AG09309 (cell line): ENCODE results near the gene CAVIN1.

Source experiments
- DNase-seq: peaks from one replicate; pipeline ENCODE4 v3.0.0-alpha.2; 2010; ENCODE audit warnings: low read depth
- H3K4me3 ChIP-seq: 2 replicates; pipeline ENCODE4 v1.5.1; 2011; ENCODE audit warnings: mild to moderate bottlenecking, low read depth, low read length, moderate library complexity; ENCODE audit not compliant: control insufficient read depth
- TF ChIP-seq, protein P1 (sequence below): IDR thresholded peaks from 2 replicates; pipeline ENCODE4 v1.5.1; 2011; ENCODE audit warnings: mild to moderate bottlenecking, low read depth, low read length, inconsistent platforms; ENCODE audit not compliant: insufficient read depth, control insufficient read depth; ENCODE audit errors: missing control alignments

Gene CAVIN1, protein sequence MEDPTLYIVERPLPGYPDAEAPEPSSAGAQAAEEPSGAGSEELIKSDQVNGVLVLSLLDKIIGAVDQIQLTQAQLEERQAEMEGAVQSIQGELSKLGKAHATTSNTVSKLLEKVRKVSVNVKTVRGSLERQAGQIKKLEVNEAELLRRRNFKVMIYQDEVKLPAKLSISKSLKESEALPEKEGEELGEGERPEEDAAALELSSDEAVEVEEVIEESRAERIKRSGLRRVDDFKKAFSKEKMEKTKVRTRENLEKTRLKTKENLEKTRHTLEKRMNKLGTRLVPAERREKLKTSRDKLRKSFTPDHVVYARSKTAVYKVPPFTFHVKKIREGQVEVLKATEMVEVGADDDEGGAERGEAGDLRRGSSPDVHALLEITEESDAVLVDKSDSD

DNA sequence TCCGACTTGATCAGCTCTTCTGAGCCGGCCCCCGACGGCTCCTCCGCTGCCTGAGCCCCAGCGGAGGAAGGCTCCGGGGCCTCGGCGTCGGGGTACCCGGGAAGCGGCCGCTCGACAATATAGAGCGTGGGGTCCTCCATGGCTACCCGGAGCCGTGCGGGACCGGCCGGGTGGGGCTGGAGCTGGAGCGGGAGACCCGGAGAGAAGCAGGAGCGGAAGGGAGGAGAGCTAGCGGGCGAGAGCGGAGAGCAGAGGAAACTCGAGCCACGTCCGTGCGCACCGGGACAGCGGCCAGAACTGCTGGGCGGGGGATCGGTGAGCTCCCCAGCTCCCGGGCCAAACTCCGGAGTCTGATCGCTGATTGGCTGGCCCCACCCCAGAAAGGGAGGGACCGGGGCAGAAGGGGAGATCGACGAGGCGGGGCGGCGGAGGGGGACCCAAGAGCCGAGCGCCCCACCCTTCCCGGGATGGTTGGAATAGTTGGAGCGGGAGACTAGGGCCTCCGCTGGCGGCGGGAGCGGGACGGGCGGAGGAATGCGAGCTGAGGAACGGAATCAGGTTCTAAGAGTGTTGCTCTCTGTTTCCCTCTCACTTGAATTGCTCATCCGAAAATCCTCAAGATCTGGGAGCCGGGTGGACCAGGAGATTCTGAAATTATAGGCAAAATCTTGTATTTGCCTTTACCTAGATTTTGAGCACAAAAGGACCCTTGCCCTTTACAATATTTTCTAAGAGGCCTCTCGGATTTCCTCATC is at the start of gene CAVIN1:
TSS of gene CAVIN1 (minus strand) at position 299 of the 755 bp plus-strand sequence. CDS start at position 140, 159 bp downstream.
- peak within 1 kb of the TSS; percentile 91 for H3K4me3 ChIP-seq
- DNase-seq: peak; percentile 92
- TF ChIP-seq, protein P1, sequence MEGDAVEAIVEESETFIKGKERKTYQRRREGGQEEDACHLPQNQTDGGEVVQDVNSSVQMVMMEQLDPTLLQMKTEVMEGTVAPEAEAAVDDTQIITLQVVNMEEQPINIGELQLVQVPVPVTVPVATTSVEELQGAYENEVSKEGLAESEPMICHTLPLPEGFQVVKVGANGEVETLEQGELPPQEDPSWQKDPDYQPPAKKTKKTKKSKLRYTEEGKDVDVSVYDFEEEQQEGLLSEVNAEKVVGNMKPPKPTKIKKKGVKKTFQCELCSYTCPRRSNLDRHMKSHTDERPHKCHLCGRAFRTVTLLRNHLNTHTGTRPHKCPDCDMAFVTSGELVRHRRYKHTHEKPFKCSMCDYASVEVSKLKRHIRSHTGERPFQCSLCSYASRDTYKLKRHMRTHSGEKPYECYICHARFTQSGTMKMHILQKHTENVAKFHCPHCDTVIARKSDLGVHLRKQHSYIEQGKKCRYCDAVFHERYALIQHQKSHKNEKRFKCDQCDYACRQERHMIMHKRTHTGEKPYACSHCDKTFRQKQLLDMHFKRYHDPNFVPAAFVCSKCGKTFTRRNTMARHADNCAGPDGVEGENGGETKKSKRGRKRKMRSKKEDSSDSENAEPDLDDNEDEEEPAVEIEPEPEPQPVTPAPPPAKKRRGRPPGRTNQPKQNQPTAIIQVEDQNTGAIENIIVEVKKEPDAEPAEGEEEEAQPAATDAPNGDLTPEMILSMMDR: no peak

DNA sequence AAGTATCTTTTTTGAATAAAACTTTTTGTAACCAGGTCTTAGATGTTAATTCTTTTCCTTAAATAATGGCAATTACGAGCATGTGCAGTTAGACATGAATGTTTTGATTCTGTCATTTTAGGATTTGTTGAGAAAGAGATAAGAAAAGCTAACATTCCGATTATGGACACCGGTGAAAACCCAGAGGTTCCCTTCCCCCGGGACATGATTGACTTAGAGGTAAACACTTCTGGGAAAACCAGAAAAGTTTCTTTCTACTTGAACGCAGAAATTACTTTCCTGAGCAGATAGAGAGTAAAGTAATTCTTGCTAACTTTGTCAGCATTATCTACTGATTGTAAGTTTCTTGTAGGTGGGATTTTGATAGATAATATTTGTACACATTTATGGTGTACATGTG is 44.8 kb upstream of the CAVIN1 start:
- H3K4me3 ChIP-seq: no peak overlapping the region
- TF ChIP-seq, protein P1: no peak
- DNase-seq: no peak

DNA sequence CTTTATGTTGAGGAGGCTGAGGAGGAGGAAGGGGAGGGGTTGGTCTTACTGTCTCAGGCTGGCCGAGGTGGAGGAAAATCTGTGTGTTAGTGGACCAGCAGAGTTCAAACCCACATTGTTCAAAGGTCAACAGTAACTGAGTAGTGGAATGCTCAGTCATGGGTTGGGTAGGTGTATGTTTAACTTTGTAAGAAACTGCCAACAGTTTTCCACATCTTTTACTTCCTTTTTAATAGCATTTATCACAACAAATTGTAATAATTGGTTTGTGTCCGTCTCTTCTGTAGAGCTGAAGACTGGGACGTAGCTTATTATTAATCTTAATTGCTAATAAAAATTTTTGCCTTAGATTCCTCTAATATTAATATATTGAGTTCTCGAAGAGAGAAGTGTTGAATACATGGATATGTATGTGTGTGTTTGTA is 40.9 kb upstream of the CAVIN1 start:
- TF ChIP-seq, protein P1: no peak
- H3K4me3 ChIP-seq: no peak overlapping the region
- no peak for DNase-seq

DNA sequence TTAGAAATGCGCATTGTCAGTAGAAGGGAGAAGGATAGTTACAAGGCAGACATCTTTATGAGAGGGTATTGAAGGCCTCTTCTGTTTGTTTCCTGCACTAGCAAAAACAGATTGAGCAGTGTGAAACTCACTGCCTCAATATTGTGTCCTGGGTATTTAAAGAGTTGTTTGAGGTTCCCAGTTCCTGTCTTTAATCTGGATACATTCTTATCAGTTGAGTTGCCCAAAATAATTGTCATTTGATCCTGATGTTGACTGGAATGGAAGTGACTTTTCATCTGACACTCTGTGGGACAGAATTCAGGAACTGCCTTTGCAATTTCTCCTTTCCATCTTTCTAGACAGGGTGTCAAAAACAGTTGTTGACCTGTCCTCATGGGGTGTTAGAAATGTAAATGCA is 37.3 kb upstream of the CAVIN1 start:
- no peak overlapping the region for H3K4me3 ChIP-seq
- TF ChIP-seq, protein P1: no peak
- DNase-seq: no peak

DNA sequence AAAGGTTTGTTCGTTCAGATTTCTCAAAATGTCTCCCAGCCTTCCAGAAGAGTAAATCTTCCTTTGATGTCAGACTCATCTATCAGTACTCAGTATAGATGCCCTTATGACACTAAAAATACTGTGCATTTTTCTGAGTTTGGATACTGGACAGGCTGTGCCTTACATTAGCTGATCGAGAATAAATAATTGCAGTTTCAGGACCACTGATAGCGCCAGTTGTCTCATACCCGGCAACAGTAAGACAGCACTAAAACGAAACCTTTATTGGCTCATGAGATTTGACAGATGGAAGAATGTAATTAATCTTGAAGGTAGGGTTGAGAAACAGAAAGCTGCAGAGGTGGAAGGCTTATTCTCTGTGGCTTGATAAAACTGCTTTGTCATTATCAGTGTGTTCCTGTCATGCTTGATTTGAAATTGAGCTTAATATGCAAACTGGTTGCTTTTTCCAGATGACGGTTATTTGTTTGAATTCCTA is 36.8 kb upstream of the CAVIN1 start:
- H3K4me3 ChIP-seq: peak overlapping the region; percentile 60
- TF ChIP-seq, protein P1: no peak
- no peak for DNase-seq

DNA sequence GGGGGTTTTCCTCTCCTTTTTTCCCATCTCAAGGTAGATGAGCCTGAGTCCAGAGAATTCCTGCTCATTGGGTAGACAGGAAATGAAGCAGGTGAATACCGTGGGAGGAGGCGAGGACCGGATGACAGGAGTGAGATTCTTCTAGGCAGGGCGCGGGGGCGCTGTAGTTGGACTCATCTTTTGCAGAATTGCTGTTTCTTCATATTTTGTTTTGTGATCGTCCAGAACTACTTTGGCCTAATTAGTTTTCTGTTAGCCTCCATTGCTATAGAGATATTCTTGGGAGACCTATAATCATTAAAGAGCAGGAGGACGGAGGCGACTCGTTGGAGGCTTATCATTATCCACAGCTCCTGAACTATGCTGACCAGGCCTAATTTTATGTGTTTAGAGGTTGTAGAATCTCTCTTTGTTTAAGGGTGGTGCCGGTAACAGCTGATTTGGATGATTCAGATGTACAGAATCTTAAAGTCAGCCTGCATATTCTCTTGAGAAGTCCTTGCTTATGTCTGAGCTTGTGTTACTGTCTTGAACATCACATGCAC is 36.3 kb upstream of the CAVIN1 start:
- no peak for DNase-seq
- TF ChIP-seq, protein P1: peak; percentile 35
- H3K4me3 ChIP-seq: peak overlapping the region; percentile 60
